NCI-H526 (cell line): Measurements from ENCODE around the gene MMEL1.
"Not testable (repeated sequence)": the region's sequence is repeated elsewhere in the genome, so short reads cannot be mapped to it uniquely, and the experiment has no call there.

Experiments
- DNase-seq, 2 experiments: peaks; one replicate each; lab custom pipeline; 2025; lab: John Stamatoyannopoulos, UW

MMEL1 gene, protein sequence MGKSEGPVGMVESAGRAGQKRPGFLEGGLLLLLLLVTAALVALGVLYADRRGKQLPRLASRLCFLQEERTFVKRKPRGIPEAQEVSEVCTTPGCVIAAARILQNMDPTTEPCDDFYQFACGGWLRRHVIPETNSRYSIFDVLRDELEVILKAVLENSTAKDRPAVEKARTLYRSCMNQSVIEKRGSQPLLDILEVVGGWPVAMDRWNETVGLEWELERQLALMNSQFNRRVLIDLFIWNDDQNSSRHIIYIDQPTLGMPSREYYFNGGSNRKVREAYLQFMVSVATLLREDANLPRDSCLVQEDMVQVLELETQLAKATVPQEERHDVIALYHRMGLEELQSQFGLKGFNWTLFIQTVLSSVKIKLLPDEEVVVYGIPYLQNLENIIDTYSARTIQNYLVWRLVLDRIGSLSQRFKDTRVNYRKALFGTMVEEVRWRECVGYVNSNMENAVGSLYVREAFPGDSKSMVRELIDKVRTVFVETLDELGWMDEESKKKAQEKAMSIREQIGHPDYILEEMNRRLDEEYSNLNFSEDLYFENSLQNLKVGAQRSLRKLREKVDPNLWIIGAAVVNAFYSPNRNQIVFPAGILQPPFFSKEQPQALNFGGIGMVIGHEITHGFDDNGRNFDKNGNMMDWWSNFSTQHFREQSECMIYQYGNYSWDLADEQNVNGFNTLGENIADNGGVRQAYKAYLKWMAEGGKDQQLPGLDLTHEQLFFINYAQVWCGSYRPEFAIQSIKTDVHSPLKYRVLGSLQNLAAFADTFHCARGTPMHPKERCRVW

DNA sequence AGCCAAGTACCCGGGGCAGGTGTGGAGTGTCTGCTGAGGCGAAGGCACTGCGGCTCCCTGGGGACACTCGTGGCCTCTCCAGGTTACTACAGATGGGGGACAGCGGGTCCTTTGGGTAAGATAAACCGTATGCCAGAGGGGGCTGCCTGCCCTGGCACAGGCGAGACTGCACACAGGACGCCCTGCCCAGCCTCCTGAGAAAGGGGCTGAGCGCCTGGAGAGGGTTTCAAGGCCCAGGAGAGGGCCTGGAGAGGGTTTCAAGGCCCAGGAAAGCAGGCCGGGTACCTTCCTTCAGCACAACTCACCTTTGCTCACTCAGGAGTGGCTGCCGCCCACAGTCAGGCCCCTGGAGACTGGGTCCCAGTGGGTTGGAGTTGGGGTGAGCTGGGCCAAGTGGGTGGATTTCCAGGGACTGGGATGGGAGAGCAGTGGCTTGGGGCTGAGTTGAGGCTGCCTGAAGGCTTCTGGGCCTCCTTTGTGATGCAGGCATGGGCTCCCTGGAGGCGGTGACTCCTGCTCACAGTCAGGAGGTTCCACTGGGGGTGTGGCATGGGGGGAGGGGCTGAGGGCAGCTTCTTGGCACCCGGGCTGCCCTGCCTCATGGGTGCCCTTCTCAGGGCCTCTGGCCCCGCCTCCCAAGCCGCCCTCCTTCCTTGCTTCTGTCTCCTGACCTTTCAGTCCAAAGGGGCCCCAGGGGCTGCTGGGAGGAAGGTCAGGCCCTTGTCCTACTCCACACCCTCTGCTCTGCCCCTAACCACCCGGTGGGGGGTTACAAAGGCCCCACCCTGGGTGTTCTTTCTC, at the start of gene MMEL1:
Gene MMEL1, minus strand, starts transcription at position 456 of the 801 bp plus-strand sequence. CDS start 3,532 bp downstream, outside the sequence.
- DNase-seq = no peak

DNA sequence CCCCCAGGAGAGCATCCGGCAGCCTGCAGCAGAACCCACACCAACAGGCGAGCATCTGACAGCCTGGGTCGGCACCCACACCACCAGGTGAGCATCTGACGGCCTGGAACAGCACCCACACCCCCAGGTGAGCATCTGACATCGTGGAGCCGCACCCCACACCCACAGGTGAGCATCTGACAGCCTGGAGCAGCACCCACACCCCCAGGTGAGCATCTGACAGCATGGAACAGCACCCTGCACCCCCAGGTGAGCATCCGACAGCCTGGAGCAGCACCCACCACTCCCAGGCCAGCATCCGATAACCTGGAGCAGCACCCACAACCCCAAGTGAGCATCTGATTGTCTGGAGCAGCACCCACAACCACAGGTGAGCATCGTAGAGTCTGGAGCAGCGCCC, 43.9 kb upstream of the MMEL1 start:
- DNase-seq = not testable (repeated sequence)

DNA sequence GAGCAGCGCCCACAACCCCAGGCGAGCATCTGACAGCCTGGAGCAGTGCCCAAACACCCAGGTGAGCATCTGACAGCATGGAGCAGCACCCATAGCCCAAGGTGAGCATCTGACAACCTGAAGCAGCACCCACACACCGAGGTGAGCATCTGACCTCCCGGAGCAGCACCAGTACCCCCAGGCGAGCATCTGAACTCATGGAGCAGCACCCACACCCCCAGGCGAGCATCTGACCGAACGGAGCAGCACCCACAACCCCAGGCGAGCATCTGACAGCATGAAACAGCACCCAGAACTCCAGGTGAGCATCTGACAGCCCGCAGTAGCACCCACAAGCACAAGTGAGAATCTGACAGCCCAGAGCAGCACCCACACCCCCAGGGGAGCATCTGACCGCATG, 38.8 kb upstream of the MMEL1 start:
- not testable (repeated sequence) for DNase-seq

- DNase-seq = not testable (repeated sequence)
Measured at GRCh38 chr1:2659806-2660205, 27.0 kb upstream of the MMEL1 start.

DNA sequence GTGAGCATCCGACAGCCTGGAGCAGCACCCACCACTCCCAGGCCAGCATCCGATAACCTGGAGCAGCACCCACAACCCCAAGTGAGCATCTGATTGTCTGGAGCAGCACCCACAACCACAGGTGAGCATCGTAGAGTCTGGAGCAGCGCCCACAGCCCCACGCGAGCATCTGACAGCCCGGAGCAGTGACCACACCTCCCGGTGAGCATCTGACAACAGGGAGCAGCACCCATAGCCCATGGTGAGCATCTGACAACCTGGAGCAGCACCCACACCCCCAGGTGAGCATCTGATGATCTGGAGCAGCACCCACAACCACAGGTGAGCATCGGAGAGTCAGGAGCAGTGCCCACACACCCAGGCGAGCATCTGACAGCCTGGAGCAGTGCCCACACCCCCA, 25.1 kb upstream of the MMEL1 start:
- DNase-seq = not testable (repeated sequence)

- not testable (repeated sequence) for DNase-seq
Measured at GRCh38 chr1:2657124-2657523, 24.3 kb upstream of the MMEL1 start.

- not testable (repeated sequence) for DNase-seq
Measured at GRCh38 chr1:2655598-2656434, 23.0 kb upstream of the MMEL1 start.

GRCh38 chr1:2654443-2654948, 21.7 kb upstream of the MMEL1 start:
- not testable (repeated sequence) for DNase-seq

GRCh38 chr1:2653741-2654442, 21.1 kb upstream of the MMEL1 start:
- not testable (repeated sequence) for DNase-seq

DNA sequence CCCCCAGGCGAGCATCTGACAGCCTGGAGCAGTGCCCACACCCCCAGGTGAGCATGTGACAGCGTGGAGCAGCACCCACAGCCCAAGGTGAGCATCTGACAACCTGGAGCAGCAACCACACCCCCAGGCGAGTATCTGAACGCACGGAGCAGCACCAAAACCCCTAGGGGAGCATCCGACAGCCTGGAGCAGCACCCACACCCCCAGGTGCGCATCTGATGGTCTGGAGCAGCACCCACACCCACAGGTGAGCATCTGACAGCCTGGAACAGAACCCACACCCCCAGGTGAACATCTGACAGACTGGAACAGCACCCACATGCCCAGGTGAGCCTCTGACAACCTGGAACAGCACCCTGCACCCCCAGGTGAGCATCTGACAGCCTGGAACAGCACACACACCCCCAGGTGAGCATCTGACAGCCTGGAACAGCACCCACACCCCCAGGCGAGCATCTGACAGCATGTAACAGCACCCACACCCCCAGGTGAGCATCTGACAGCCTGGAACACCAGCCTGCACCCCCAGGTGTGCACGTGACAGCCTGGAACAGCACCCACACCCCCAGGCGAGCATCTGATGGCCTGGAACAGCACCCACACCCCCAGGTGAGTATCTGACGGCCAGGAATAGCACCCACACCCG, 20.2 kb upstream of the MMEL1 start:
- not testable (repeated sequence) for DNase-seq

GRCh38 chr1:2652152-2652925, 19.5 kb upstream of the MMEL1 start:
- not testable (repeated sequence) for DNase-seq

- DNase-seq = no peak
Measured at GRCh38 chr1:2650967-2651645, 18.3 kb upstream of the MMEL1 start.

- no peak for DNase-seq
Measured at GRCh38 chr1:2646837-2647236, 14.0 kb upstream of the MMEL1 start.

- DNase-seq = no peak
Measured at GRCh38 chr1:2645776-2646175, 13.0 kb upstream of the MMEL1 start.

DNA sequence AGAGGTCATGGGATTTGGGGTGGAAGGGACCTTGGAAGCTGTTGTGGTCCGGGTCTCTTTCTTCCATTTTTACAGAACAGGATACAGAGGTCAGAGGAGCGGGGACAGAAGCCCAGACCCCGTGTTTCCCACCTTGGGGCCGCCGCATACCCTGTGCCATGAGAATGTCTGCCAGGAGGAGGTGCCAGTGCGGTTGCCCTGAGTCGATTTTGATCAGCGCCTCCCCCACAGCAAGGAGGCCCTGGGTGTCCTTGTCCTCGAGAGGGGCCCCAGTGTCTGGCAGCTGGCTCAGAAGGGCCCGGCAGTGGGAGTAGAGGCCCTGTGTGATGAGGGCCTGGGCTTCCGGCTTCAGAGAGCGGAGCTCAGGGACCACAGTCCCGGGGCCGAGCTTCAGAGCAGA, 12.3 kb upstream of the MMEL1 start:
- DNase-seq = no peak

DNA sequence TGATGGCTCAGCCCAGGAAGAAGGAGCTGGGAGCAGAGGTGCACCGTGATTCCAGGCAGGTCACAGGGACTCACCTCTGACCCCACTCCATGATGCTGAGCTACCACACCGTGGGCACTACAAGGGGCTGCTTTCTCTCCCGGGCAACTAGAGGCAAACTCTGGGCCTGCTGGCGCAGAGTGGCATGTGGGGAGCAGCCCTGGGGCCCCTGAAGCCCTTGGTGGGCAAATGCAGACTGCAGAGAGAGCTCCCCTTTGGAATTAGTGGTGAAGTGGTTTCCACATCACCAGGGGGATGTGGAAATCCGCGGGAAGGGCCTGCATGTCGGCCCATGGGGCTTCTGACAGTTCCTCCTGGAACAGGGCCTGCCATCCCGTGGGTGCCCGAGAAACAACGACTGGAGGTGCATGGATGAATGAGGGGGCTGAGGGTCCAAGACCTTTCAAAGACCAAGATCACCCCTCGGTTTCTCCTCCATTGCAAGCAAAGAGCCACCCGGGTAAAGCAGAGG, 11.8 kb upstream of the MMEL1 start:
- no peak for DNase-seq

- DNase-seq = no peak
Measured at GRCh38 chr1:2644171-2644570, 11.4 kb upstream of the MMEL1 start.

- no peak for DNase-seq
Measured at GRCh38 chr1:2643414-2644077, 10.7 kb upstream of the MMEL1 start.
